H1 (cell line): ENCODE data around the gene SLC26A11. TPM values are rescaled to one million over a fixed set of nuclear protein-coding genes. Genes with fewer than 3 reads are reported as not detected.

Experiments used
- CTCF ChIA-PET: fragments of 300-600 bp; sonication (Branson Sonifier 250); formaldehyde crosslinking; loops from one replicate; lab custom pipeline; 2021; ENCODE audit not compliant: partially characterized antibody; lab: Charles Lee
- POLR2A ChIA-PET: fragments of 300-600 bp; sonication (Branson Sonifier 250); formaldehyde crosslinking; loops from one replicate; lab custom pipeline; 2021; ENCODE audit warnings: inconsistent platforms; ENCODE audit not compliant: partially characterized antibody; lab: Charles Lee
- DNase-seq, 2 experiments: peaks; one replicate each; pipeline versions ENCODE4 v3.0.0 to v3.0.0-alpha.2; 2010 to 2022; ENCODE audit warnings: low spot score in 2 of 2, low read depth in 1 of 2, mixed read lengths in 1 of 2
- FAIRE-seq: peaks from 2 replicates; lab custom pipeline; 2011; peaks lifted over from hg19 to GRCh38; lab: Jason Lieb, UNC
- H2AFZ ChIP-seq: 2 replicates; pipeline ENCODE4 v1.8.1; 2012; ENCODE audit warnings: low read length, inconsistent platforms
- H2AK5ac ChIP-seq: 2 replicates; pipeline ENCODE4 v1.6.1; 2013; ENCODE audit warnings: low read depth, low read length
- H2BK120ac ChIP-seq: replicated peaks from 2 replicates; pipeline ENCODE3; 2013; ENCODE audit warnings: low read depth, low read length, inconsistent platforms
- H2BK12ac ChIP-seq: 2 replicates; pipeline ENCODE4 v1.6.1; 2013; ENCODE audit warnings: low read depth, low read length
- H2BK15ac ChIP-seq: 2 replicates; pipeline ENCODE4 v1.6.1; 2013; ENCODE audit warnings: low read length
- H2BK20ac ChIP-seq: 2 replicates; pipeline ENCODE4 v1.6.1; 2013; ENCODE audit warnings: low read length
- H2BK5ac ChIP-seq: 2 replicates; pipeline ENCODE4 v1.6.1; 2013; ENCODE audit warnings: low read depth, low read length
- H3K14ac ChIP-seq: 2 replicates; pipeline ENCODE4 v1.6.1; 2013; ENCODE audit warnings: inconsistent platforms; ENCODE audit not compliant: insufficient read length
- H3K18ac ChIP-seq: 2 replicates; pipeline ENCODE4 v1.6.1; 2013; ENCODE audit warnings: low read length; ENCODE audit errors: extremely low read depth
- H3K23ac ChIP-seq: 2 replicates; pipeline ENCODE4 v1.6.1; 2013; ENCODE audit warnings: inconsistent platforms; ENCODE audit not compliant: insufficient read length
- H3K23me2 ChIP-seq: 2 replicates; pipeline ENCODE4 v1.6.1; 2013; ENCODE audit warnings: low read depth, low read length
- H3K27ac ChIP-seq: 2 replicates; pipeline ENCODE4 v1.6.1; 2011; ENCODE audit warnings: low read depth, low read length, inconsistent platforms
- H3K27me3 ChIP-seq, 4 experiments: replicated peaks in 1 of 4; 1 replicate in 1 of 4; 2 replicates in 3 of 4; pipeline versions ENCODE4 v1.6.1 to v1.8.1; 2011 to 2013; ENCODE audit warnings: low read length in 3 of 4, mild to moderate bottlenecking in 3 of 4, inconsistent platforms in 2 of 4, mixed read lengths in 2 of 4, moderate library complexity in 1 of 4; ENCODE audit not compliant: control insufficient read depth in 3 of 4, insufficient read depth in 3 of 4; ENCODE audit errors: extremely low read depth in 1 of 4
- H3K36me3 ChIP-seq, 4 experiments: 2 replicates each; pipeline versions ENCODE4 v1.6.1 to v1.8.1; 2011 to 2013; ENCODE audit warnings: mild to moderate bottlenecking in 4 of 4, low read length in 3 of 4, moderate library complexity in 2 of 4, control low read depth in 1 of 4, inconsistent platforms in 1 of 4; ENCODE audit not compliant: insufficient read depth in 4 of 4, control insufficient read depth in 2 of 4
- H3K4ac ChIP-seq: replicated peaks from 2 replicates; pipeline ENCODE3; 2013; ENCODE audit warnings: low read length, low read depth, mixed read lengths, inconsistent platforms; ENCODE audit not compliant: insufficient read length
- H3K4me1 ChIP-seq, 4 experiments: replicated peaks in 1 of 4; 1 replicate in 1 of 4; 2 replicates in 3 of 4; pipeline versions ENCODE4 v1.6.1 to v1.8.1; 2011 to 2013; ENCODE audit warnings: low read length in 3 of 4, inconsistent platforms in 2 of 4, mixed read lengths in 1 of 4; ENCODE audit not compliant: insufficient read depth in 4 of 4, control insufficient read depth in 3 of 4
- H3K4me2 ChIP-seq, 2 experiments: 2 replicates each; pipeline versions ENCODE4 v1.6.1 to v1.8.1; 2011 to 2013; ENCODE audit warnings: low read depth in 2 of 2, low read length in 2 of 2, control low read depth in 1 of 2, inconsistent platforms in 1 of 2, mild to moderate bottlenecking in 1 of 2; ENCODE audit not compliant: insufficient read depth in 1 of 2
- H3K4me3 ChIP-seq, 4 experiments: fragments of 200-600, 300-600 bp in 1 of 4; sonication (generic), shearing (Covaris generic), sonication (Bioruptor Twin) in 1 of 4; 2 replicates each; pipeline versions ENCODE4 v1.5.1 to v1.8.1; 2011 to 2016; ENCODE audit warnings: low read length in 4 of 4, low read depth in 3 of 4, control low read depth in 2 of 4, inconsistent platforms in 2 of 4, mild to moderate bottlenecking in 2 of 4, mixed read lengths in 1 of 4, moderate library complexity in 1 of 4; ENCODE audit not compliant: insufficient read depth in 2 of 4; ENCODE audit errors: extremely low read depth in 1 of 4
- H3K56ac ChIP-seq: replicated peaks from 2 replicates; pipeline ENCODE3; 2013; ENCODE audit warnings: low read depth, mild to moderate bottlenecking, mixed read lengths, low read length, inconsistent platforms; ENCODE audit not compliant: insufficient read length
- H3K79me1 ChIP-seq: 2 replicates; pipeline ENCODE4 v1.6.1; 2013; ENCODE audit warnings: low read depth, low read length, control low read depth
- H3K79me2 ChIP-seq, 2 experiments: 2 replicates each; pipeline versions ENCODE4 v1.6.1 to v1.8.1; 2012 to 2013; ENCODE audit warnings: low read length in 2 of 2, mild to moderate bottlenecking in 2 of 2, inconsistent platforms in 1 of 2; ENCODE audit not compliant: insufficient read depth in 2 of 2, control insufficient read depth in 1 of 2
- H3K9ac ChIP-seq, 4 experiments: replicated peaks in 1 of 4; 1 replicate in 1 of 4; 2 replicates in 3 of 4; pipeline versions ENCODE4 v1.6.1 to v1.8.1; 2011 to 2013; ENCODE audit warnings: low read depth in 3 of 4, low read length in 3 of 4, control low read depth in 2 of 4, mild to moderate bottlenecking in 2 of 4, moderate library complexity in 2 of 4, inconsistent platforms in 1 of 4; ENCODE audit errors: extremely low read depth in 1 of 4
- H3K9me3 ChIP-seq, 2 experiments: 2 replicates each; pipeline versions ENCODE4 v1.6.1 to v1.8.1; 2012 to 2013; ENCODE audit warnings: mild to moderate bottlenecking in 2 of 2, moderate library complexity in 2 of 2, control low read depth in 1 of 2, inconsistent platforms in 1 of 2, low read depth in 1 of 2, low read length in 1 of 2, mixed read lengths in 1 of 2; ENCODE audit not compliant: insufficient read depth in 2 of 2
- H4K20me1 ChIP-seq, 2 experiments: replicated peaks in 1 of 2; 2 replicates each; pipeline versions ENCODE3 to v1.8.1; 2011 to 2013; ENCODE audit warnings: inconsistent platforms in 2 of 2, low read length in 2 of 2, mild to moderate bottlenecking in 1 of 2; ENCODE audit not compliant: insufficient read depth in 2 of 2, control insufficient read depth in 1 of 2
- H4K5ac ChIP-seq: 2 replicates; pipeline ENCODE4 v1.6.1; 2013; ENCODE audit warnings: low read length, low read depth, mixed read lengths, inconsistent platforms; ENCODE audit not compliant: insufficient read length
- H4K8ac ChIP-seq: 2 replicates; pipeline ENCODE4 v1.8.0; 2013; ENCODE audit warnings: mild to moderate bottlenecking, moderate library complexity, low read length, inconsistent platforms; ENCODE audit not compliant: insufficient read depth; ENCODE audit errors: extremely low read depth
- H4K91ac ChIP-seq: replicated peaks from 2 replicates; pipeline ENCODE3; 2013; ENCODE audit warnings: low read length, mixed read lengths, inconsistent platforms; ENCODE audit not compliant: insufficient read length
- CTCF ChIP-seq, 3 experiments: IDR thresholded peaks; 1 replicate in 2 of 3; 2 replicates in 1 of 3; pipeline versions ENCODE4 v1.5.1 to v1.6.1; 2011; ENCODE audit warnings: low read length in 3 of 3, mild to moderate bottlenecking in 3 of 3, inconsistent platforms in 2 of 3, low read depth in 1 of 3, moderate library complexity in 1 of 3; ENCODE audit not compliant: insufficient read depth in 1 of 3; ENCODE audit errors: control extremely low read depth in 1 of 3
- KDM4A ChIP-seq: IDR thresholded peaks from one replicate; pipeline ENCODE4 v1.7.1; 2012; ENCODE audit warnings: low read depth, mild to moderate bottlenecking, moderate library complexity, low read length, inconsistent platforms; ENCODE audit not compliant: severe bottlenecking
- RAD21 ChIP-seq, 2 experiments: IDR thresholded peaks in 1 of 2; conservative IDR thresholded peaks in 1 of 2; 2 replicates each; pipeline ENCODE4 v1.6.1; 2011; ENCODE audit warnings: low read depth in 2 of 2, low read length in 2 of 2, improper control_type of control experiment in 1 of 2, inconsistent platforms in 1 of 2, mild to moderate bottlenecking in 1 of 2, moderate library complexity in 1 of 2
- WGBS, 2 experiments: shearing (Covaris generic) in 1 of 2; methylation state at CpG; one replicate each; pipeline versions ENCODE4 v1.1.6 to v1.1.7; 2013 to 2015; ENCODE audit warnings: low lambda C conversion rate in 2 of 2, mixed read lengths in 2 of 2, inconsistent platforms in 1 of 2, low coverage in 1 of 2, missing lambda C conversion rate in 1 of 2; ENCODE audit not compliant: insufficient replicate concordance in 2 of 2, insufficient coverage in 1 of 2, insufficient read length in 1 of 2; ENCODE audit errors: extremely low coverage in 1 of 2, missing lambda C conversion rate in 1 of 2; 5-methylcytosine and 5-hydroxymethylcytosine counted together
- polyA plus RNA-seq, 7 experiments: library from polyadenylated mRNA; depleted of rRNA in 3 of 7; stranded (reverse) in 5 of 7; unstranded in 2 of 7; fragments of >200 nt in 5 of 7; fragments of 200-250 nt in 2 of 7; gene quantifications; 1 replicate in 5 of 7; 2 replicates in 1 of 7; 4 replicates in 1 of 7; pipeline versions ENCODE4 v1.2.1 to v1.2.3, GENCODE V29; 2011 to 2013; ENCODE audit warnings: missing spikeins in 2 of 7, mixed read lengths in 2 of 7
- total RNA-seq: library from RNA; stranded (reverse); fragmentation: NEBNext Ultra II Directional; extraction: Animal tissue kit (Norgen Biotek cat#: 25700); gene quantifications from 2 replicates; pipeline ENCODE4 v1.2.1, GENCODE V29; 2021

SLC26A11 gene
- total and polyA plus RNA-seq, 2 of the 8 experiments (the other 6 are each of a cell fraction or from before 2014, with no cell fraction given), result 15.5 to 25.9 TPM

GRCh38 chr17:80292521-80292971 is 72.3 kb downstream of the SLC26A11 start:
- CTCF ChIA-PET, result interaction anchor here (0.9 to 1.3 kb wide), 5 partner anchors 14 to 286 kb away, joined by 3 to 5 read pairs (median 3); no protein-coding TSS in a partner anchor

More at GRCh38 chr17:80292521-80292971, 72.3 kb downstream of the SLC26A11 start:
- Histone ChIP-seq H2BK15ac (no peak overlapping the region), H3K14ac (no peak overlapping the region), H2BK120ac (no peak overlapping the region), H4K20me1 (peaks cover 0 to 6% of the 10 kb centered on the region in 2 experiments), H3K27ac (no peak overlapping the region), H3K9ac (no peak overlapping the region), H2AFZ (no peak overlapping the region), H4K8ac (no peak overlapping the region), H2BK5ac (no peak overlapping the region), H2BK20ac (no peak overlapping the region), H3K4me3 (no peak overlapping the region), H3K4ac (no peak overlapping the region), H3K79me2 (no peaks in the 10 kb centered on the region), H3K4me2 (no peak overlapping the region), H4K5ac (no peak overlapping the region), H3K23ac (no peak overlapping the region), H3K18ac (no peak overlapping the region), H2AK5ac (no peak overlapping the region), H4K91ac (no peak overlapping the region), H3K4me1 (no peaks in the 10 kb centered on the region), H3K23me2 (no peaks in the 10 kb centered on the region), H3K79me1 (no peaks in the 10 kb centered on the region), H3K27me3 (no peaks in the 10 kb centered on the region; a peak in 1 of 7 replicates), H3K36me3 (peaks cover 11 to 56% (median 39%) of the 10 kb centered on the region in 4 experiments; a peak in 7 of 8 replicates), H2BK12ac (no peak overlapping the region), H3K56ac (no peak overlapping the region), H3K9me3 (no peaks in the 10 kb centered on the region)
- DNase-seq, result no peak
- 87% methylated on average over 10 of the region's 10 CpGs; no CpG with 5 or more reads in 1 of the 2 experiments for WGBS, 2 experiments
- POLR2A ChIA-PET, result interaction anchor here (1.1 to 1.9 kb wide), 3 partner anchors 14 to 17 kb away, joined by 3 to 8 read pairs (median 3); no protein-coding TSS in a partner anchor
- no peak for FAIRE-seq
- TF ChIP-seq RAD21 (IDR thresholded peaks at IDR 0.05 in 1 of 2, conservative IDR thresholded peaks at IDR 0.05 in 1 of 2; ENCODE audit: low read depth in 2 of 2, low read length in 2 of 2) (peak; percentile 16 to 20; a peak in 1 of 4 replicates), CTCF (IDR thresholded peaks at IDR 0.05; ENCODE audit: control extremely low read depth in 1 of 3, insufficient read depth in 1 of 3, low read depth in 1 of 3, low read length in 3 of 3) (peak in 2 of 3 experiments; percentile 1 to 14; a peak in 2 of 4 replicates), KDM4A (no peak)
